Ascending aorta (tissue), 2 donors: Measurements from ENCODE around the gene TLCD3B. TPM values are rescaled to one million over a fixed set of nuclear protein-coding genes. Genes with fewer than 3 reads are reported as not detected.
A peak's percentile ranks its signal among the peaks of the same experiment; 100 is the strongest.

Source experiments
- DNase-seq, 2 donors: peaks; one replicate each; pipeline ENCODE4 v3.0.0-alpha.2; 2019; ENCODE audit warnings: low spot score in 2 of 2
- H3K27ac ChIP-seq, 2 donors: fragments of 200-600 bp; sonication (generic); one replicate each; pipeline ENCODE4 v1.5.1; 2016 to 2017; ENCODE audit warnings: mild to moderate bottlenecking in 1 of 2
- H3K27me3 ChIP-seq: fragments of 200-600 bp; sonication (generic); one replicate; pipeline ENCODE4 v1.5.1; 2017
- H3K36me3 ChIP-seq, 2 donors: fragments of 200-600 bp; sonication (generic); one replicate each; pipeline ENCODE4 v1.5.1; 2016
- H3K4me1 ChIP-seq, 2 donors: fragments of 200-600 bp; sonication (generic); one replicate each; pipeline ENCODE4 v1.5.1; 2016 to 2017; ENCODE audit warnings: mild to moderate bottlenecking in 1 of 2
- H3K4me3 ChIP-seq, 2 donors: fragments of 200-600 bp; sonication (generic); one replicate each; pipeline ENCODE4 v1.5.1; 2016 to 2017; ENCODE audit warnings: mild to moderate bottlenecking in 1 of 2
- H3K9me3 ChIP-seq, 2 donors: fragments of 200-600 bp; sonication (generic); one replicate each; pipeline ENCODE4 v1.5.1; 2016
- intact Hi-C: fragments of 100-400 bp; cut with DNase I; formaldehyde crosslinking; loops from one replicate; pipeline ENCODE4 v1.15.1; 2023
- total RNA-seq: library from RNA; depleted of rRNA; stranded (reverse); fragments of >200 nt; gene quantifications from one replicate; pipeline ENCODE4 v1.1.0, GENCODE V29; 2016
- TF ChIP-seq, protein P1 (sequence below), 3 experiments: fragments of 200-600 bp in 2 of 3; fragments of 450-650 bp in 1 of 3; sonication (generic) in 2 of 3; IDR thresholded peaks; one replicate each; pipeline ENCODE4 v1.5.1; 2016 to 2019; ENCODE audit warnings: antibody characterized with exemption in 3 of 3, mild to moderate bottlenecking in 1 of 3, moderate library complexity in 1 of 3

Gene TLCD3B
- total RNA-seq, 1 donor from 2014 or later = not detected

DNA sequence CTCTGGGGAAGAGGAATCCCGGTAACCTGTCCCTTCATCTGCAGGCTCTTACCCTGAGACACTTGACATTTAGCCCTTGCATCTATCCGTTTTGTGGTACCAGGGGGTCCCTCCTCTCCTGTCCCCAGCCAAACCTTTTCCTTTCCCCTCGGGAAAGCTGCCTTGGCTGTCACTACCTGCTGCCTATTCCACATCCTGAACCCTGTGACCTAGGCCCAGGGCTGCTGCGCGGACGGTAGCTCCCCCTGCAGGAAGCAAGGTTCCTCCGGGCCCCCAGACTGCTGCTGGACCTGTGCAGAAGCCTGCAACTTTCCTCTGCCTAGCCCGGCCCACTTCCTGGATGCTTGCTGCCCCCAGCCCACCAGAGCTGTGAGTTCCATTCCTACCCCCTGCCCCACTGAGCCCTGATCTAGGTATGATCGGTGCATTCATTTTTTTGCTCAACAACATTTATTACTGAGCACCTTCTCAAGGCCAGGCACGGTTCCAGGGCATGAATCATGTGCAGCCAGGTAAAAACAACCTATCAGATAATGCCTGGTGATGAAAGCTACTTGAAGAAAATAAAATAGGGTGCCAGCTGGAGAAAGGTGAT is 24.0 kb upstream of the TLCD3B start:
- no peaks in the 10 kb centered on the region for H3K36me3 ChIP-seq
- no peak overlapping the region for H3K4me3 ChIP-seq
- H3K27ac ChIP-seq = no peak overlapping the region
- intact Hi-C loops = loop anchor here (5.0 kb wide), 3 partner anchors 37 to 67 kb away; partner anchors contain the start of genes HIRIP3, INO80E, MAPK3 and TBX6
- H3K9me3 ChIP-seq = no peaks in the 10 kb centered on the region
- TF ChIP-seq, protein P1, sequence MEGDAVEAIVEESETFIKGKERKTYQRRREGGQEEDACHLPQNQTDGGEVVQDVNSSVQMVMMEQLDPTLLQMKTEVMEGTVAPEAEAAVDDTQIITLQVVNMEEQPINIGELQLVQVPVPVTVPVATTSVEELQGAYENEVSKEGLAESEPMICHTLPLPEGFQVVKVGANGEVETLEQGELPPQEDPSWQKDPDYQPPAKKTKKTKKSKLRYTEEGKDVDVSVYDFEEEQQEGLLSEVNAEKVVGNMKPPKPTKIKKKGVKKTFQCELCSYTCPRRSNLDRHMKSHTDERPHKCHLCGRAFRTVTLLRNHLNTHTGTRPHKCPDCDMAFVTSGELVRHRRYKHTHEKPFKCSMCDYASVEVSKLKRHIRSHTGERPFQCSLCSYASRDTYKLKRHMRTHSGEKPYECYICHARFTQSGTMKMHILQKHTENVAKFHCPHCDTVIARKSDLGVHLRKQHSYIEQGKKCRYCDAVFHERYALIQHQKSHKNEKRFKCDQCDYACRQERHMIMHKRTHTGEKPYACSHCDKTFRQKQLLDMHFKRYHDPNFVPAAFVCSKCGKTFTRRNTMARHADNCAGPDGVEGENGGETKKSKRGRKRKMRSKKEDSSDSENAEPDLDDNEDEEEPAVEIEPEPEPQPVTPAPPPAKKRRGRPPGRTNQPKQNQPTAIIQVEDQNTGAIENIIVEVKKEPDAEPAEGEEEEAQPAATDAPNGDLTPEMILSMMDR (IDR thresholded peaks at IDR 0.05) = peak in 2 of 3 experiments; percentile 7 to 8
- no peaks in the 10 kb centered on the region for H3K27me3 ChIP-seq
- H3K4me1 ChIP-seq = peaks cover 0 to 12% of the 10 kb centered on the region in 2 donors
- DNase-seq = no peak

DNA sequence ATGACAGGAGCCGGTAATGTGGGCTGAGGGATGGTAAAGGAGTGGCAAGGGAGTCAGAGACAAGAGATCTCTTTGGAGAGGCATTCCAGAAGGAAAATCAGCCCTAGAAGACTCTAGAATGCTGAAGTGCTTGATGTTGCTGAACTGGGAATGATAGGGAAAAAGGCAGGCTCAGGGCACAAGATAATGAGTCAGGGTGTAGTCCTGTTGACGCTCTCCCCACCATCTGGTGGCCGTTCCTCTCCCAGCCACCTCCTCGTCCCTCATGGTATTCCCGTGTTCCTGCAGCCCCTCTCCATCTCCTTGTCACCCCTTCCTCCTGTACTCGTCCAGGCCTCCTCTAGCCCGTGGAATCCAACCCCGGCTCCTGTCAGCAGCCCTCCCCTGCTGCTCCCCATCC is 23.4 kb upstream of the TLCD3B start:
- peaks cover 0 to 12% of the 10 kb centered on the region in 2 donors for H3K4me1 ChIP-seq
- no peaks in the 10 kb centered on the region for H3K36me3 ChIP-seq
- no peaks in the 10 kb centered on the region for H3K9me3 ChIP-seq
- TF ChIP-seq, protein P1 (IDR thresholded peaks at IDR 0.05) = no peak
- no peak overlapping the region for H3K27ac ChIP-seq
- peak overlapping the region in 1 of 2 donors; percentile 79 for H3K4me3 ChIP-seq
- no peak for DNase-seq
- no peaks in the 10 kb centered on the region for H3K27me3 ChIP-seq
- intact Hi-C loops = loop anchor here (5.0 kb wide), 3 partner anchors 38 to 68 kb away; partner anchors contain the start of genes HIRIP3, INO80E, MAPK3 and TBX6

DNA sequence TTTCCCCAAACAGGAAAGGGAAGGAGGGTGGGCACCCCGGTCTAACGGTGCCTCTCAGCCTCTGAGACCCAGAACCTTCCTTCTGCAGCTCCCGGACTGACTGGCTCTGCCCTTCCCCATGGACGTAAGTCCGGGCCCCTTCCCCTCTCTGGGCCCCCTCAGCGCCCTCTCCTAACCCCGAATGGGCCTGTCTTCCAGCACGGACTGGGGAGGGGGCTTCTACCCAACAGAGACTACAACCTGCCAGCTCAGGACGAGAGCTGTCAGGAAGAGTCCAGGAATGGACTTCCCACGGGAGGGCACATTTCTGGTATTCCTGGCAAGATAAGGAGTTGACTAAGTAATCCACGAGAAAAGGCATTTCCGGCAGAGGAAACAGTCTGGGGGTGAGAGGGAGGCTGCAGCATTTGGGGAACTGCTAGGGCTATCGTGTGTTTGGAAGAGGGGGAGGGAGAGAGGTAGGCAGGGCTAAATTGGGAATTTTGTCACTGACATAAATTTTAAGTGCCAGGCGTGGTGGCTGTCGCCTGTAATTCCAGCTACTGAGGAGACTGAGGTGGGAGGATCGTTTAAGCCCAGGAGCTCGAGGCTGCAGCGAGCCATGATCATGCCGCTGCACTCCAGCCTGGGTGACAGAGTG is 22.4 kb upstream of the TLCD3B start:
- DNase-seq = no peak
- Histone ChIP-seq H3K9me3 (no peaks in the 10 kb centered on the region), H3K27ac (peak overlapping the region; percentile 41 to 59), H3K36me3 (no peaks in the 10 kb centered on the region), H3K27me3 (no peaks in the 10 kb centered on the region), H3K4me3 (peak overlapping the region; percentile 79 to 88), H3K4me1 (peaks cover 0 to 12% of the 10 kb centered on the region in 2 donors)
- intact Hi-C loops = loop anchor here (1.0 to 5.0 kb wide), 4 partner anchors 12 to 69 kb away; partner anchors contain the start of genes ALDOA, HIRIP3, INO80E and MAPK3
- TF ChIP-seq, protein P1 (IDR thresholded peaks at IDR 0.05) = no peak

DNA sequence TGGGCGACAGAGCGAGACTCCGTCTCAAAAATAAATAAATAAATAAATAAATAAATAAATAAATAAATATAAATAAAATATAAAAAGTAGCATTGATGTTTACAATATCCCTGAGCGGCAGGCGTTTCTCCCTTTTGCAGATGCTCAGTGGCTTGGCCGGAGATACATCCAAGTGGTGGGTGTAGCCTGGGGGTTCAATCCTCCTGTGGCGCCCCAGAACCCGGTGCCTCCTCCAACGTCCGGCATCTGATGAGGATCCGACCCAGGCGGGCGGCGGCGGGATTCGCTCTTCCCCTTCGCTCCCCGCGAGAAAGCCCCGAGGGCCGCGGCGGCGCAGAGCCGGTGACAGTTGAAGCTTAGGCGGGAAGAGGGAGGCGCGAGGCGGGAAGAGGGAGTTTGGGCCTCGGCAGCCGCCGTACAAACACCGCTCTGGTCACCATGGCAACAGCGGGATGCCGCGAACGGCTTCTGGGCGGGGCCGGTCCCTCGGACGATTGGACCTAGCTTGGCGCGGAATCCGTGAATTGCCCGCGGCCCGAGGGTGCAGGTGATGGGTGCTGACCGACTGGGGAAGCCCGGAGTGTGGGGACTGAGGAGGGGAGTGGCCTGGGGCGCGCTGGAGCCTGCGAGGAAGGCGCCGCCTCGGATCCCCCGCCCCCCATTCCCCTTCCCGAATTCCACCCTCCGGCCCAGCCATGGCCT is 21.8 kb upstream of the TLCD3B start:
- H3K27ac ChIP-seq = peak overlapping the region; percentile 41 to 59
- no peaks in the 10 kb centered on the region for H3K27me3 ChIP-seq
- H3K9me3 ChIP-seq = no peaks in the 10 kb centered on the region
- TF ChIP-seq, protein P1 (IDR thresholded peaks at IDR 0.05) = no peak
- DNase-seq = peak in 1 of 2 donors; percentile 94
- H3K4me1 ChIP-seq = peaks cover 0 to 12% of the 10 kb centered on the region in 2 donors
- peak overlapping the region; percentile 79 to 88 for H3K4me3 ChIP-seq
- intact Hi-C loops = loop anchor here (1.0 to 5.0 kb wide), 4 partner anchors 12 to 69 kb away; partner anchors contain the start of genes ALDOA, HIRIP3, INO80E and MAPK3
- no peaks in the 10 kb centered on the region for H3K36me3 ChIP-seq

DNA sequence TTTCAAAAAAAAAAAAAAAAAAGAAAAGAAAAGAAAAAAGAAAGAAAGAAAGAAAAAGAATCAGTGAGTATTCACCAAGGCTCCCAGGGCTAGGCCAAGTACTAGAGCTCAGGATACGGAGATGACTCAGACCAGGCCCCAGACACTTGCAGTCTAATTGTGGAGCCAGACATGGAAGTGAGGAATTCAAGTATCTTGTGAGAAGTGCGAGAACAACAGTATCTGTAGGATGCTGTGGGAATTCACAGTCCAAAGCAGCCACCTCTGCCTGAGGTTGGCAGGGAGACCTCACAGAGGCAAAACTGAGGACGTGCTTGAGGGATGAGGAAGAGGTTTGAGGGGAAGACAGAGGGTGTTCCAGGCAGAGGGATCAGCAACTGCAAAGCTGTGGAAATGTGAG is 20.4 kb upstream of the TLCD3B start:
- no peak for DNase-seq
- Histone ChIP-seq H3K36me3 (no peaks in the 10 kb centered on the region), H3K4me3 (no peak overlapping the region), H3K27ac (no peak overlapping the region), H3K4me1 (peaks cover 0 to 12% of the 10 kb centered on the region in 2 donors), H3K9me3 (no peaks in the 10 kb centered on the region), H3K27me3 (no peaks in the 10 kb centered on the region)
- TF ChIP-seq, protein P1 (IDR thresholded peaks at IDR 0.05) = no peak
- intact Hi-C loops = loop anchor here (5.0 kb wide), 3 partner anchors 41 to 71 kb away; partner anchors contain the start of genes HIRIP3, INO80E, MAPK3 and TBX6
